WTC11 (cell line): ENCODE results near the gene TRMO. TPM values are rescaled to one million over a fixed set of nuclear protein-coding genes. Genes with fewer than 3 reads are reported as not detected.
"Not testable (repeated sequence)": the region's sequence is repeated elsewhere in the genome, so short reads cannot be mapped to it uniquely, and the experiment has no call there.

Source experiments
- ATAC-seq: fragments of 200-7000 bp; cut with Tn5 transposase; 2 replicates; pipeline ENCODE4 v1.10.0; 2021; ENCODE audit warnings: mild to moderate bottlenecking, moderate library complexity
- CTCF ChIA-PET: fragments of 300-600 bp; sonication (Branson Sonifier 250); formaldehyde crosslinking; loops from one replicate; lab custom pipeline; 2021; ENCODE audit warnings: antibody characterized with exemption; lab: Charles Lee
- POLR2A ChIA-PET: fragments of 350-600 bp; sonication (Branson Sonifier 250); formaldehyde crosslinking; loops from one replicate; lab custom pipeline; 2021; ENCODE audit warnings: antibody characterized with exemption; lab: Charles Lee
- DNase-seq: peaks from one replicate; pipeline ENCODE4 v3.0.0; 2021; ENCODE audit warnings: low spot score
- H3K27ac Mint-ChIP-seq: 2 replicates; pipeline ENCODE4 v1.8.0; 2021; ENCODE audit warnings: mixed read lengths
- H3K27me3 Mint-ChIP-seq: 2 replicates; pipeline ENCODE4 v1.8.0; 2021; ENCODE audit warnings: low read depth, mild to moderate bottlenecking, moderate library complexity, mixed read lengths
- H3K36me3 Mint-ChIP-seq: 2 replicates; pipeline ENCODE4 v1.8.0; 2021; ENCODE audit warnings: mixed read lengths
- H3K4me1 Mint-ChIP-seq: 2 replicates; pipeline ENCODE4 v1.8.0; 2022; ENCODE audit warnings: mixed read lengths
- H3K4me3 Mint-ChIP-seq: 2 replicates; pipeline ENCODE4 v1.8.0; 2021; ENCODE audit warnings: mild to moderate bottlenecking, moderate library complexity, mixed read lengths
- H3K9me3 Mint-ChIP-seq: 2 replicates; pipeline ENCODE4 v1.8.0; 2021; ENCODE audit warnings: mixed read lengths
- GTF2I ChIP-seq: fragments of 250-450 bp; sonication (Bioruptor Pico); conservative IDR thresholded peaks from 2 replicates; pipeline ENCODE4 v1.4.0; 2021; ENCODE audit warnings: mild to moderate bottlenecking
- JUN ChIP-seq: sonication (generic); formaldehyde crosslinking; IDR thresholded peaks from 2 replicates; pipeline ENCODE4 v1.8.0; 2023; ENCODE audit warnings: mild to moderate bottlenecking, missing genetic modification reagents
- NR2C2 ChIP-seq: sonication (generic); formaldehyde crosslinking; IDR thresholded peaks from 2 replicates; pipeline ENCODE4 v1.8.0; 2022; ENCODE audit warnings: mild to moderate bottlenecking, missing genetic modification reagents
- OVOL2 ChIP-seq: fragments of 250-450 bp; sonication (Bioruptor Pico); IDR thresholded peaks from 2 replicates; pipeline ENCODE4 v1.9.0; 2021; ENCODE audit warnings: mild to moderate bottlenecking, borderline replicate concordance
- PRRX2 ChIP-seq: fragments of 250-450 bp; sonication (Bioruptor Pico); IDR thresholded peaks from 2 replicates; pipeline ENCODE4 v1.8.0; 2021; ENCODE audit warnings: mild to moderate bottlenecking
- RELA ChIP-seq: sonication (generic); formaldehyde crosslinking; IDR thresholded peaks from 2 replicates; pipeline ENCODE4 v1.8.1; 2022; ENCODE audit warnings: missing genetic modification reagents, mild to moderate bottlenecking, borderline replicate concordance
- SMAD4 ChIP-seq: sonication (generic); formaldehyde crosslinking; IDR thresholded peaks from 2 replicates; pipeline ENCODE4 v1.8.0; 2022; ENCODE audit warnings: mild to moderate bottlenecking, missing genetic modification reagents
- SOX15 ChIP-seq: fragments of 250-450 bp; sonication (Bioruptor Pico); IDR thresholded peaks from 2 replicates; pipeline ENCODE4 v1.9.0; 2021; ENCODE audit warnings: mild to moderate bottlenecking
- SP1 ChIP-seq: sonication (generic); formaldehyde crosslinking; conservative IDR thresholded peaks from 2 replicates; pipeline ENCODE4 v1.8.1; 2022; ENCODE audit warnings: missing genetic modification reagents
- TEAD1 ChIP-seq: sonication (generic); formaldehyde crosslinking; IDR thresholded peaks from 2 replicates; pipeline ENCODE4 v1.8.0; 2022; ENCODE audit warnings: mild to moderate bottlenecking, missing genetic modification reagents
- ZNF121 ChIP-seq: sonication (generic); formaldehyde crosslinking; IDR thresholded peaks from 2 replicates; pipeline ENCODE4 v1.8.0; 2023; ENCODE audit warnings: missing genetic modification reagents
- total RNA-seq: library from RNA; stranded (reverse); gene quantifications from 3 replicates; pipeline ENCODE4 v1.2.3, GENCODE V29; 2021
- TF ChIP-seq, protein P1 (sequence below): sonication (generic); formaldehyde crosslinking; conservative IDR thresholded peaks from 2 replicates; pipeline ENCODE4 v1.8.1; 2022; ENCODE audit warnings: mild to moderate bottlenecking, missing genetic modification reagents
- TF ChIP-seq, protein P2 (sequence below): sonication (generic); formaldehyde crosslinking; IDR thresholded peaks from 2 replicates; pipeline ENCODE4 v1.8.0; 2022; ENCODE audit warnings: mild to moderate bottlenecking, missing genetic modification reagents
- TF ChIP-seq, protein P3 (sequence below): sonication (generic); formaldehyde crosslinking; IDR thresholded peaks from 2 replicates; pipeline ENCODE4 v1.8.0; 2023; ENCODE audit warnings: missing genetic modification reagents
- TF ChIP-seq, protein P4 (sequence below): fragments of 250-450 bp; sonication (Bioruptor Pico); IDR thresholded peaks from 2 replicates; pipeline ENCODE4 v1.9.0; 2021; ENCODE audit warnings: mild to moderate bottlenecking
- TF ChIP-seq, protein P5 (sequence below): fragments of 200-600 bp; IDR thresholded peaks from 2 replicates; pipeline ENCODE4 v1.8.0; 2022; ENCODE audit warnings: antibody characterized with exemption

The TRMO gene
- total RNA-seq, 1 experiment from 2014 or later: 4.6 TPM

DNA sequence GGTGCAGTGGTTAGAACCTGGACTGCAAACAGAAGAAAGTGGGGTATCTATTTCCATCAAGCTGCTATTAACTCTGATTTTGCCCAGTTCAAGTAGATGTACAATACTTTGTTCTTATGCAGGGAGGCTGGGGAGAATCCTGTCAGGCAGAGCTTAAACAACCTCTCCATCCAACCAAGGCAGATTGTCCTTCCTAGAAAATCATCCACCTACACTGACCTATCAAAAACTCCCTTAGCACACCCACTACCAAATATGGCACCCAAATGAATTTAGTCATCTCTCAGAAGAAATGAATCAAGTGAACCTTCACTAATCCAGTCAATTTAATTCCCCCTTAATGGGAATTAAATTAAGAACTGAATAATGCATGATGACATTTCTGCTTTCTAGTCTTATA lies 34.0 kb upstream of the TRMO start (continued):
- TF ChIP-seq, protein P1, sequence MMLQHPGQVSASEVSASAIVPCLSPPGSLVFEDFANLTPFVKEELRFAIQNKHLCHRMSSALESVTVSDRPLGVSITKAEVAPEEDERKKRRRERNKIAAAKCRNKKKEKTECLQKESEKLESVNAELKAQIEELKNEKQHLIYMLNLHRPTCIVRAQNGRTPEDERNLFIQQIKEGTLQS (CRISPR knock-in tag): no peak
- TF ChIP-seq SP1 (CRISPR knock-in tag) (no peak), SMAD4 (CRISPR knock-in tag) (no peak), GTF2I (CRISPR knock-in tag) (no peak), ZNF121 (CRISPR knock-in tag) (no peak), JUN (no peak), PRRX2 (CRISPR knock-in tag) (no peak), NR2C2 (CRISPR knock-in tag) (no peak), RELA (no peak), SOX15 (CRISPR knock-in tag) (no peak), TEAD1 (no peak)
- TF ChIP-seq, protein P2, sequence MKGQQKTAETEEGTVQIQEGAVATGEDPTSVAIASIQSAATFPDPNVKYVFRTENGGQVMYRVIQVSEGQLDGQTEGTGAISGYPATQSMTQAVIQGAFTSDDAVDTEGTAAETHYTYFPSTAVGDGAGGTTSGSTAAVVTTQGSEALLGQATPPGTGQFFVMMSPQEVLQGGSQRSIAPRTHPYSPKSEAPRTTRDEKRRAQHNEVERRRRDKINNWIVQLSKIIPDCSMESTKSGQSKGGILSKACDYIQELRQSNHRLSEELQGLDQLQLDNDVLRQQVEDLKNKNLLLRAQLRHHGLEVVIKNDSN (CRISPR knock-in tag): no peak
- TF ChIP-seq, protein P3, sequence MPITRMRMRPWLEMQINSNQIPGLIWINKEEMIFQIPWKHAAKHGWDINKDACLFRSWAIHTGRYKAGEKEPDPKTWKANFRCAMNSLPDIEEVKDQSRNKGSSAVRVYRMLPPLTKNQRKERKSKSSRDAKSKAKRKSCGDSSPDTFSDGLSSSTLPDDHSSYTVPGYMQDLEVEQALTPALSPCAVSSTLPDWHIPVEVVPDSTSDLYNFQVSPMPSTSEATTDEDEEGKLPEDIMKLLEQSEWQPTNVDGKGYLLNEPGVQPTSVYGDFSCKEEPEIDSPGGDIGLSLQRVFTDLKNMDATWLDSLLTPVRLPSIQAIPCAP: no peak
- TF ChIP-seq, protein P4, sequence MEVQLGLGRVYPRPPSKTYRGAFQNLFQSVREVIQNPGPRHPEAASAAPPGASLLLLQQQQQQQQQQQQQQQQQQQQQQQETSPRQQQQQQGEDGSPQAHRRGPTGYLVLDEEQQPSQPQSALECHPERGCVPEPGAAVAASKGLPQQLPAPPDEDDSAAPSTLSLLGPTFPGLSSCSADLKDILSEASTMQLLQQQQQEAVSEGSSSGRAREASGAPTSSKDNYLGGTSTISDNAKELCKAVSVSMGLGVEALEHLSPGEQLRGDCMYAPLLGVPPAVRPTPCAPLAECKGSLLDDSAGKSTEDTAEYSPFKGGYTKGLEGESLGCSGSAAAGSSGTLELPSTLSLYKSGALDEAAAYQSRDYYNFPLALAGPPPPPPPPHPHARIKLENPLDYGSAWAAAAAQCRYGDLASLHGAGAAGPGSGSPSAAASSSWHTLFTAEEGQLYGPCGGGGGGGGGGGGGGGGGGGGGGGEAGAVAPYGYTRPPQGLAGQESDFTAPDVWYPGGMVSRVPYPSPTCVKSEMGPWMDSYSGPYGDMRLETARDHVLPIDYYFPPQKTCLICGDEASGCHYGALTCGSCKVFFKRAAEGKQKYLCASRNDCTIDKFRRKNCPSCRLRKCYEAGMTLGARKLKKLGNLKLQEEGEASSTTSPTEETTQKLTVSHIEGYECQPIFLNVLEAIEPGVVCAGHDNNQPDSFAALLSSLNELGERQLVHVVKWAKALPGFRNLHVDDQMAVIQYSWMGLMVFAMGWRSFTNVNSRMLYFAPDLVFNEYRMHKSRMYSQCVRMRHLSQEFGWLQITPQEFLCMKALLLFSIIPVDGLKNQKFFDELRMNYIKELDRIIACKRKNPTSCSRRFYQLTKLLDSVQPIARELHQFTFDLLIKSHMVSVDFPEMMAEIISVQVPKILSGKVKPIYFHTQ (CRISPR knock-in tag): no peak

DNA sequence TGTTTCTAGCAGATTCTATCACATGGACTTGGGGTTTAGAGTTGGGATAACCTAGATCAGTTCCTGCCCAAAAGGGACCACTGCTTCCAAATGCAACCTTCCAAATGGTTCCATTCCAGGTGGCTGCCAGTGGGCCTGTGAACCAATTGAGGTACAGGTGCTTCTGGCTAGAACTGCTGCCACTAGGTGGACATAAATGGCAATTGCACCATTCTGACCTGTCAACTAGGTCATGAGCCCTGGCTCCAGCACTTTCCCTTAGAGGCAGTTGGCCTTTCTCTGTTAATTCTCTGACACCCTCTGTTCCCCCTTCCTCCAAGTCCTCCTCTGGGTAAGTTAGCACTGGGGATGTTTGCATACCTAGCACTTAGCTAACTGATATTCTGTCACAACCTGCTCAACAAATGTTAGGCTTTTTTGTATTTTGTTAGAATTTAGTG lies 32.3 kb upstream of the TRMO start:
- DNase-seq: peak; percentile 71
- CTCF ChIA-PET: interaction anchor here (0.5 to 1.5 kb wide), 5 partner anchors 19 to 80 kb away, joined by 3 to 5 read pairs (median 3); no protein-coding TSS in a partner anchor
- peaks cover 34% of the 10 kb centered on the region for H3K27me3 Mint-ChIP-seq
- H3K4me3 Mint-ChIP-seq: no peak overlapping the region
- ATAC-seq: peak; percentile 100
- H3K36me3 Mint-ChIP-seq: no peaks in the 10 kb centered on the region
- POLR2A ChIA-PET: no interaction called here
- no peak overlapping the region for H3K27ac Mint-ChIP-seq
- no peak for TF ChIP-seq OVOL2 (CRISPR knock-in tag)
- TF ChIP-seq, protein P5, sequence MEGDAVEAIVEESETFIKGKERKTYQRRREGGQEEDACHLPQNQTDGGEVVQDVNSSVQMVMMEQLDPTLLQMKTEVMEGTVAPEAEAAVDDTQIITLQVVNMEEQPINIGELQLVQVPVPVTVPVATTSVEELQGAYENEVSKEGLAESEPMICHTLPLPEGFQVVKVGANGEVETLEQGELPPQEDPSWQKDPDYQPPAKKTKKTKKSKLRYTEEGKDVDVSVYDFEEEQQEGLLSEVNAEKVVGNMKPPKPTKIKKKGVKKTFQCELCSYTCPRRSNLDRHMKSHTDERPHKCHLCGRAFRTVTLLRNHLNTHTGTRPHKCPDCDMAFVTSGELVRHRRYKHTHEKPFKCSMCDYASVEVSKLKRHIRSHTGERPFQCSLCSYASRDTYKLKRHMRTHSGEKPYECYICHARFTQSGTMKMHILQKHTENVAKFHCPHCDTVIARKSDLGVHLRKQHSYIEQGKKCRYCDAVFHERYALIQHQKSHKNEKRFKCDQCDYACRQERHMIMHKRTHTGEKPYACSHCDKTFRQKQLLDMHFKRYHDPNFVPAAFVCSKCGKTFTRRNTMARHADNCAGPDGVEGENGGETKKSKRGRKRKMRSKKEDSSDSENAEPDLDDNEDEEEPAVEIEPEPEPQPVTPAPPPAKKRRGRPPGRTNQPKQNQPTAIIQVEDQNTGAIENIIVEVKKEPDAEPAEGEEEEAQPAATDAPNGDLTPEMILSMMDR: peak; percentile 40; the same call in 1 of the 2 replicates
- peaks cover 13% of the 10 kb centered on the region for H3K9me3 Mint-ChIP-seq
- H3K4me1 Mint-ChIP-seq: no peaks in the 10 kb centered on the region

DNA sequence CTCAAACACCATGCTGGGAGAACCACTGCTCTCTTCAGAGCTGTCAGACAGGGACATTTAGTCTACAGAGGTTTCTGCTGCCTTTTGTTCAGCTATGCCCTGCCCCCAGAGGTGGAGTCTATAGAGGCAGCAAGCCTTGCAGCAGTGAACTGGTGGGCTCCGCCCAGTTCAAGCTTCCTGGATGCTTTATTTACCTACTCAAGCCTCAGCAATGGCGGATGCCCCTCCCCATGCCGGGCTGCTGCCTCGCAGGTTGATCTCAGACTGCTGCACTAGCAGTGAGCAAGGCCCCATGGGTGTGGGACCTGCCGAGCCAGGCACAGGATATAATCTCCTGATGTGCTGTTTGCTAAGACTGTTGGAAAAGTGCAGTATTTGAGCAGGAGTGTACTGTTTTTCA lies 28.6 kb upstream of the TRMO start:
- POLR2A ChIA-PET, H3K27ac Mint-ChIP-seq, H3K36me3 Mint-ChIP-seq, H3K4me1 Mint-ChIP-seq, H3K4me3 Mint-ChIP-seq, DNase-seq, CTCF ChIA-PET, ATAC-seq: not testable (repeated sequence)
- peaks cover 13% of the 10 kb centered on the region for H3K9me3 Mint-ChIP-seq
- H3K27me3 Mint-ChIP-seq: peaks cover 62% of the 10 kb centered on the region

DNA sequence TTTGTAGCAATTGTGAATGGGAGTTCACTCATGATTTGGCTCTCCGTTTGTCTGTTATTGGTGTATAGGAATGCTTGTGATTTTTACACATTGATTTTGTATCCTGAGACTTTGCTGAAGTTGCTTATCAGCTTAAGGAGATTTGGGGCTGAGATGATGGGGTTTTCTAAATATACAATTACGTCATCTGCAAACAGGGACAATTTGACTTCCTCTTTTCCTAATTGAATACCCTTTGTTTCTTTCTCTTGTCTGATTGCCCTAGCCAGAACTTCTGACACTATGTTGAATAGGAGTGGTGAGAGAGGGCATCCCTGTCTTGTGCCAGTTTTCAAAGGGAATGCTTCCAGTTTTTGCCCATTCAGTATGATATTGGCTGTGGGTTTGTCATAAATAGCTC lies 24.8 kb upstream of the TRMO start:
- H3K4me1 Mint-ChIP-seq, DNase-seq, CTCF ChIA-PET, POLR2A ChIA-PET, H3K27ac Mint-ChIP-seq, H3K4me3 Mint-ChIP-seq, H3K36me3 Mint-ChIP-seq, ATAC-seq: not testable (repeated sequence)
- Mint-ChIP-seq H3K27me3 (peaks cover 65% of the 10 kb centered on the region), H3K9me3 (peaks cover 13% of the 10 kb centered on the region)

DNA sequence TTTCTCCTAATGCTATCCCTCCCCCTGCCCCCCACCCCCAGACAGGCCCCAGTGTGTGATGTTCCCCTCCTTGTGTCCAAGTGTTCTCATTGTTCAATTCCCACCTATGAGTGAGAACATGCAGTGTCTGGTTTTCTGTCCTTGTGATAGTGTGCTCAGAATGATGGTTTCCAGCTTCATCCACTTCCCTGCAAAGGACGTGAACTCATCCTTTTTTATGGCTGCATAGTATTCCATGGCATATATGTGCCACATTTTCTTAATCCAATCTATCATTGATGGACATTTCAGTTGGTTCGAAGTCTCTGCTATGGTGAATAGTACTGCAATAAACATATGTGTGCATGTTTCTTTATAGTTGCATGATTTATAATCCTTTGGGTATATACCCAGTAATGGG lies 23.2 kb upstream of the TRMO start:
- H3K9me3 Mint-ChIP-seq, DNase-seq, H3K36me3 Mint-ChIP-seq, H3K4me1 Mint-ChIP-seq, POLR2A ChIA-PET, ATAC-seq, H3K27ac Mint-ChIP-seq, CTCF ChIA-PET, H3K4me3 Mint-ChIP-seq: not testable (repeated sequence)
- peaks cover 64% of the 10 kb centered on the region for H3K27me3 Mint-ChIP-seq
